CD4-positive, alpha-beta T cell treated with Interferon alpha-2 for 1 hour (primary cell): ENCODE data around the gene VSIG10L2.

Experiments used
- DNase-seq, 2 donors: peaks; one replicate each; pipeline ENCODE4 v3.0.0-alpha.2; 2020 to 2022

VSIG10L2 gene

GRCh38 chr11:125930076-125930450 lies 15.8 kb upstream of the VSIG10L2 start:
- DNase-seq, result no peak

GRCh38 chr11:125931116-125931515 lies 14.7 kb upstream of the VSIG10L2 start:
- DNase-seq, result no peak

- no peak for DNase-seq
These were observed 14.2 kb upstream of the VSIG10L2 start for GRCh38 chr11:125931668-125932067.

- DNase-seq, result no peak
These were observed 13.5 kb upstream of the VSIG10L2 start for GRCh38 chr11:125932301-125932700.

GRCh38 chr11:125933030-125933813 lies 12.6 kb upstream of the VSIG10L2 start:
- no peak for DNase-seq

GRCh38 chr11:125934473-125934872 lies 11.4 kb upstream of the VSIG10L2 start:
- no peak for DNase-seq

GRCh38 chr11:125935056-125935455 lies 10.8 kb upstream of the VSIG10L2 start:
- DNase-seq, result no peak

- DNase-seq, result no peak
These were observed 10.1 kb upstream of the VSIG10L2 start for GRCh38 chr11:125935618-125936199.

GRCh38 chr11:125938418-125938817 lies 7.4 kb upstream of the VSIG10L2 start:
- no peak for DNase-seq

GRCh38 chr11:125939081-125939521 lies 6.7 kb upstream of the VSIG10L2 start:
- no peak for DNase-seq

- DNase-seq, result no peak
These were observed 5.7 kb upstream of the VSIG10L2 start for GRCh38 chr11:125940145-125940544.

GRCh38 chr11:125941267-125941618 lies 4.6 kb upstream of the VSIG10L2 start:
- no peak for DNase-seq

GRCh38 chr11:125941619-125942611 lies 3.9 kb upstream of the VSIG10L2 start:
- DNase-seq, result peak in 1 of 2 donors; percentile 46

- no peak for DNase-seq
These were observed 2.9 kb upstream of the VSIG10L2 start for GRCh38 chr11:125942771-125943428.

GRCh38 chr11:125943661-125944349 lies 2.0 kb upstream of the VSIG10L2 start:
- DNase-seq, result no peak

- no peak for DNase-seq
These were observed 1.4 kb upstream of the VSIG10L2 start for GRCh38 chr11:125944350-125945010.

- no peak for DNase-seq
These were observed 640 bp upstream of the VSIG10L2 start for GRCh38 chr11:125945011-125945796.

GRCh38 chr11:125946712-125947418 lies 1.0 kb downstream of the VSIG10L2 start:
- DNase-seq, result no peak

GRCh38 chr11:125947419-125948277 lies 1.8 kb downstream of the VSIG10L2 start:
- DNase-seq, result no peak
